Thoracic aorta endothelial cell (primary cell): ENCODE results near the gene RCC1. TPM values are rescaled to one million over a fixed set of nuclear protein-coding genes. Genes with fewer than 3 reads are reported as not detected.

ENCODE experiments used
- small RNA-seq: library from RNA; depleted of rRNA; stranded (forward); fragments of <200 nt; gene quantifications from one replicate; pipeline ENCODE3, GENCODE V24; 2012
- total RNA-seq: library from RNA; depleted of rRNA; stranded (reverse); fragments of >200 nt; gene quantifications from 2 replicates; pipeline ENCODE4 v1.2.3, GENCODE V29; 2012

RCC1 gene, protein sequence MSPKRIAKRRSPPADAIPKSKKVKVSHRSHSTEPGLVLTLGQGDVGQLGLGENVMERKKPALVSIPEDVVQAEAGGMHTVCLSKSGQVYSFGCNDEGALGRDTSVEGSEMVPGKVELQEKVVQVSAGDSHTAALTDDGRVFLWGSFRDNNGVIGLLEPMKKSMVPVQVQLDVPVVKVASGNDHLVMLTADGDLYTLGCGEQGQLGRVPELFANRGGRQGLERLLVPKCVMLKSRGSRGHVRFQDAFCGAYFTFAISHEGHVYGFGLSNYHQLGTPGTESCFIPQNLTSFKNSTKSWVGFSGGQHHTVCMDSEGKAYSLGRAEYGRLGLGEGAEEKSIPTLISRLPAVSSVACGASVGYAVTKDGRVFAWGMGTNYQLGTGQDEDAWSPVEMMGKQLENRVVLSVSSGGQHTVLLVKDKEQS
- 68.4 and 83.0 TPM in 2 replicates for total RNA-seq

GRCh38 chr1:28505406-28506187 is at the start of gene RCC1:
RCC1 (plus strand) TSS chr1:28506043; CDS start chr1:28529867, 23,824 bp downstream.

DNA sequence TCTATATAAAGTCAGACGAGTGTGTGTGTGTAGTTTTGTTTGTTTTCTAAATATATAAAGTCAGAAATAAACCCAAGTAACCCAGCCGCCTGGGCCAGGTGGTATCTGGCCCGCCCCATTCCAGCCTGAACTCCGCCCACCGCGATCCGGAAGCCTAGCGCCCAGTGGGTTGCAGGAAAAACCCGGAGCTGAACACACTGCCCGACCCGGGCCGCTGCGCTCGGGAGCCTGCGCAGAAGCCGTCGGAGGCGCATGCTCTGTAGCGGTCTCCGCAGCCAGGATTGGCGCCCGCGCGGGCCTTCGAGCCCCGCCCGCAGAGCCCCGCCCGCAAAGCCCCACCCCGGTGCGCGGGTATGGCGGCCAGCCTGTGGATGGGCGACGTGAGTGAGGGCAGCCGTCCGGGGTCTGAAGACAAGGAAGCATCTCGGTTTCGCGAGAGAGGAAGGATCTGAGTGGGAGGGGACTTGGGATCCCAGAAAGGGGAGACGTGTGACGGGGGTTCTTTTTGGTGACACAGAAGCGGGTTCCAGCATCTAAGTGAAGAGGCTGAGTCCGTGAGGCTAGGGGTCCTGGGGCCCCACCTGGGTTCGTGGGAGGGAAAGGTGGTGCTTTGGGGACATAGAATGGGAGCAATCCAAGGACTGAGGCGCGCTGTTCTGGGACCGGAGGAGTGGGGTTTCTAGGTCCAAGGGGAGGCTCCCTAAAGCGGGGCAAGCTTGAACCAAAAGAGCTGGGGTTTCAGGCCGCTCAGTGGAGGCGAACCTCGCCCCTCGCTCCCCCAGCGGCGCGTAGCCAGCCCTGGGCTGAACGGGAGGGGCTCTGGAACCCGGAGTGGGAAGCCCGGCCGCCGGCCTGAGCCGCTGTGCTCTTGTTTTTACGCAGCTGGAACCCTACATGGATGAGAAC is 47.2 kb downstream of the RCC1 start, which contains the start of gene TRNAU1AP:
TRNAU1AP (plus strand) TSS at position 328 of the 906 bp plus-strand sequence; CDS start at position 354, 26 bp downstream.

Small RNAs within 50 kb of the gene (small RNA-seq; reads per million reads assigned to genes)
- gene RNU6ATAC27P, result not detected
- not detected for gene SNORA16A
- not detected for gene SNORA44
- gene SNORA61, result not detected
- not detected for gene SNORA73A
- 3,971 reads per million, percentile 100 among the genes with 10 or more reads in this experiment for gene SNORA73B
- gene SNORD99, result 1,157 reads per million, percentile 100 among the genes with 10 or more reads in this experiment

Other genes with a start within 250 kb of the RCC1 start
- gene SESN2, start 246.5 kb upstream of the RCC1 start, total RNA-seq, result 13.6 and 15.3 TPM in 2 replicates
- 16.2 and 16.7 TPM in 2 replicates for gene MED18, start 177.0 kb upstream of the RCC1 start, total RNA-seq
- 51.6 and 70.6 TPM in 2 replicates for gene PHACTR4, start 136.3 kb upstream of the RCC1 start, total RNA-seq
- gene TRNAU1AP, start 47.0 kb downstream of the RCC1 start, total RNA-seq, result 34.6 and 35.5 TPM in 2 replicates
- gene RAB42, start 86.2 kb downstream of the RCC1 start, total RNA-seq, result 0.53 and 1.4 TPM in 2 replicates
- 20.8 and 21.0 TPM in 2 replicates for gene TAF12, start 137.0 kb downstream of the RCC1 start, total RNA-seq
- gene RNU11, start 142.6 kb downstream of the RCC1 start, total RNA-seq, result not detected in 2 replicates
- gene GMEB1, start 162.7 kb downstream of the RCC1 start, total RNA-seq, result 12.2 and 12.4 TPM in 2 replicates
- 101 and 120 TPM in 2 replicates for gene YTHDF2, start 230.9 kb downstream of the RCC1 start, total RNA-seq